Measurements from ENCODE around the gene PLEKHM3. TPM values are rescaled to one million over a fixed set of nuclear protein-coding genes. Genes with fewer than 3 reads are reported as not detected.

Gene PLEKHM3
- total and polyA plus RNA-seq, 2 experiments from 2014 or later: 4.9 to 6.6 TPM

DNA sequence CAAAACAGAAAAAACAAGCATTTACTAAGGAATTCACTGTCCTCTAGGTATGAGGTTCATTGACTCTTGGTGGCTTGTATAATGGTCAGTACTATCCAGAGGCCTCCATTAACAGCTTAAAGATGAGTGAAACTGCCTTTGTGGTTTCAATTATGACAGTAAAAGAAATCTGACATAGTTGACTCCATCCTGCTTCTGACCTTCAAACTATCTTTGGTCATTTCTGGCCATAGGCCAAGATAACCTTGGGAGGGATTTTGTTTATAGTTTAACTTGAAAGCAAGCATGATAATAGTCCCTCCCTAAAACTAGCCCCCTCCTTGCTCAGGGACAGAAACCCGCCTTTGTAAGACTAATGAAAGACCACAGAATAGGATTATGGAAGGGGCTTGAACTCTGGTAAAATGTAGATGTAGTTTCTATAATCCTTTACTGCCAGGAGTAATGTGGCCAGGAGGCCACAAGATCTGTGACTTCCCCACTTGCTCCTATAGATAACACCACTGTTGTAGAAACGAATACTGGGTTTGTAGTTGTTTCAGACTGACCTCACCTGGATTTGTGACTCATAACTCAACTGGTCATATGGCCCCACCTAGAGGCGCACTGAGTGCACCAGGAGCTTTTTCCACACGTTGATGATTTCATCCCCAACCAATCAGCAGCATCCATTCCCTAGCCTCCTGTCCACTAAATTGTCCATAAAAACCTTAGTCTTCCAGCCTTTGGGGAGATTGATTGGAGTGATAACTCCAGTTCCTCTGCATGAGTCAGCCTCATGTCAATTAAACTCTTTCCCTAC is 8.6 kb upstream of the PLEKHM3 start:
- H3K4me2 ChIP-seq (ENCODE audit: unreplicated experiment): no peak overlapping the region
- TF ChIP-seq EZH2phosphoT487 (IDR thresholded peaks at IDR 0.05; ENCODE audit: insufficient read depth, low read depth) (no peak), EZH2 (IDR thresholded peaks at IDR 0.05; ENCODE audit: insufficient read depth, poor library complexity, severe bottlenecking) (no peak)
- no peak overlapping the region for H3K4me3 ChIP-seq
- no peaks in the 10 kb centered on the region for H3K36me3 ChIP-seq (ENCODE audit: low read depth)
- H3K9me2 ChIP-seq (ENCODE audit: insufficient read depth): no peaks in the 10 kb centered on the region
- no peaks in the 10 kb centered on the region for H3K79me2 ChIP-seq (ENCODE audit: insufficient read depth)
- H3F3A ChIP-seq (ENCODE audit: insufficient read depth): no peaks in the 10 kb centered on the region
- in situ Hi-C loops (cut with MboI): loop anchor here (10.0 kb wide), 1 partner anchor 289 kb away; no protein-coding TSS in a partner anchor
- no peak overlapping the region for H3K9ac ChIP-seq
- peak; percentile 33 for DNase-seq
- H2AFZ ChIP-seq: no peak overlapping the region
- no peaks in the 10 kb centered on the region for H3K27me3 ChIP-seq (replicated peaks; ENCODE audit: insufficient read depth)
- H4K20me1 ChIP-seq (ENCODE audit: insufficient read depth): no peaks in the 10 kb centered on the region
- 49 to 65% methylated on average over 4 of the region's 4 CpGs for WGBS, 2 experiments (ENCODE audit: low coverage in 1 of 2, low lambda C conversion rate in 2 of 2, missing lambda C conversion rate in 2 of 2)
- H3K9me3 ChIP-seq (ENCODE audit: low read depth): no peaks in the 10 kb centered on the region
- H3K27ac ChIP-seq: no peak overlapping the region
- H3K4me1 ChIP-seq (ENCODE audit: insufficient read depth): no peaks in the 10 kb centered on the region; the same call in 1 of the 2 replicates

- peak overlapping the region; percentile 50 for H2AFZ ChIP-seq
- H4K20me1 ChIP-seq (ENCODE audit: insufficient read depth): no peaks in the 10 kb centered on the region
- H3K36me3 ChIP-seq (ENCODE audit: low read depth): no peaks in the 10 kb centered on the region
- no peaks in the 10 kb centered on the region for H3K79me2 ChIP-seq (ENCODE audit: insufficient read depth)
- TF ChIP-seq EZH2phosphoT487 (IDR thresholded peaks at IDR 0.05; ENCODE audit: insufficient read depth, low read depth) (no peak), EZH2 (IDR thresholded peaks at IDR 0.05; ENCODE audit: insufficient read depth, poor library complexity, severe bottlenecking) (no peak)
- no peaks in the 10 kb centered on the region; the same call in 1 of the 2 replicates for H3K4me1 ChIP-seq (ENCODE audit: insufficient read depth)
- no peaks in the 10 kb centered on the region for H3F3A ChIP-seq (ENCODE audit: insufficient read depth)
- in situ Hi-C loops (cut with MboI): loop anchor here (10.0 kb wide), 1 partner anchor 287 kb away; no protein-coding TSS in a partner anchor
- no peak overlapping the region for H3K4me2 ChIP-seq (ENCODE audit: unreplicated experiment)
- no peaks in the 10 kb centered on the region for H3K27me3 ChIP-seq (replicated peaks; ENCODE audit: insufficient read depth)
- no peak overlapping the region for H3K9ac ChIP-seq
- 40 to 46% methylated on average over 7 of the region's 7 CpGs for WGBS, 2 experiments (ENCODE audit: low coverage in 1 of 2, low lambda C conversion rate in 2 of 2, missing lambda C conversion rate in 2 of 2)
- H3K9me2 ChIP-seq (ENCODE audit: insufficient read depth): no peaks in the 10 kb centered on the region
- H3K4me3 ChIP-seq: no peak overlapping the region
- H3K9me3 ChIP-seq (ENCODE audit: low read depth): no peaks in the 10 kb centered on the region
- no peak overlapping the region for H3K27ac ChIP-seq
- DNase-seq: peak; percentile 51
Observed at GRCh38 chr2:208031608-208032019, 6.3 kb upstream of the PLEKHM3 start.

DNA sequence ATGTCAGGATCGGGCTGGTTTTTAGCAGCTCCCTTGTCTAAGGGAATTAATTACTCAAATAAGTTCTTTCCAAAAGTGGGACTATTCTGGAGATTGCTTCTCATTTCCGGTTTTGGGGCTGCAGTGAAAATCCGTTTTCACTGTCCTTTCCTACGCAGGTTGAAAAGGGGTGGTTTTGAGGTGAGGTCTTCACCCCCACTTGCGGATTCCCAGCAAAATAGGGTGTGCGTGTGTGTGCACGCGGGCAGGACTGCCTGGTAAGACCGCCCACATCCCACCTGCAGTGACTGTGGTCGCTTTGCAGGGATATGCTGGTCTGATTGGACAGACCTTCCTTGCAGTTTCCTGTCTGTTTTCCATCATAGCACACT is 472 bp upstream of the PLEKHM3 start:
- Histone ChIP-seq H3K27ac (peak overlapping the region; percentile 80), H3K9ac (peak overlapping the region; percentile 91), H3K4me2 (ENCODE audit: unreplicated experiment) (peak overlapping the region; percentile 90), H4K20me1 (ENCODE audit: insufficient read depth) (no peaks in the 10 kb centered on the region), H3K4me1 (ENCODE audit: insufficient read depth) (peaks cover 5% of the 10 kb centered on the region; the same call in 1 of the 2 replicates), H3K27me3 (replicated peaks; ENCODE audit: insufficient read depth) (no peaks in the 10 kb centered on the region), H3K36me3 (ENCODE audit: low read depth) (no peaks in the 10 kb centered on the region), H3K9me3 (ENCODE audit: low read depth) (no peaks in the 10 kb centered on the region), H3F3A (ENCODE audit: insufficient read depth) (no peaks in the 10 kb centered on the region), H3K4me3 (peak overlapping the region; percentile 96), H2AFZ (peak overlapping the region; percentile 99), H3K79me2 (ENCODE audit: insufficient read depth) (peaks cover 28% of the 10 kb centered on the region), H3K9me2 (ENCODE audit: insufficient read depth) (no peaks in the 10 kb centered on the region)
- WGBS, 2 experiments (ENCODE audit: low coverage in 1 of 2, low lambda C conversion rate in 2 of 2, missing lambda C conversion rate in 2 of 2): 17% methylated on average over 10 of the region's 10 CpGs
- no peak for DNase-seq
- TF ChIP-seq EZH2phosphoT487 (IDR thresholded peaks at IDR 0.05; ENCODE audit: insufficient read depth, low read depth) (no peak), EZH2 (IDR thresholded peaks at IDR 0.05; ENCODE audit: insufficient read depth, poor library complexity, severe bottlenecking) (no peak)
- in situ Hi-C loops (cut with MboI): no loop called here

DNA sequence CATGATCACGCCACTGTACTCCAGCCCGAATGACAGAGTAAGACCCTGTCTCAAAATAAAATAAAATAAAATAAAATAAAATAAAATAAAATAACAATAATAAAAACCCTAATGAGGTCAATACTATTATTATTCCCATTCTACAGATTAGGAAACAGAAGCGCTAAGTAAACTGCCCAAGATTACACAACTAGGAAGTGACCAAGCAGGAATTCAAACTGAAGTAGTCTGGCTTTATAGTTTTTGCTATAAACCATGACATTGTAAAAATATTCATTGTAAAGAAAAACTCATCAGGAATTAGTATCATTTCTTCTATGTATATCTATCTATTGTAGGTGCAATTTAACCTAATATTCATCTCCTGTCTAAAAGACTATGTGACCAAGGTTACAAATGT is 1.2 kb downstream of the PLEKHM3 start:
- H3K4me3 ChIP-seq: peak overlapping the region; percentile 96; the same call in 1 of the 2 replicates
- no peaks in the 10 kb centered on the region for H3K9me3 ChIP-seq (ENCODE audit: low read depth)
- WGBS, 2 experiments (ENCODE audit: low coverage in 1 of 2, low lambda C conversion rate in 2 of 2, missing lambda C conversion rate in 2 of 2): 81 to 99% methylated on average over 3 of the region's 3 CpGs
- in situ Hi-C loops (cut with MboI): no loop called here
- H3K27ac ChIP-seq: no peak overlapping the region
- H3K36me3 ChIP-seq (ENCODE audit: low read depth): no peaks in the 10 kb centered on the region
- H3K4me2 ChIP-seq (ENCODE audit: unreplicated experiment): peak overlapping the region; percentile 90
- no peak for TF ChIP-seq EZH2 (IDR thresholded peaks at IDR 0.05; ENCODE audit: insufficient read depth, poor library complexity, severe bottlenecking)
- TF ChIP-seq EZH2phosphoT487 (IDR thresholded peaks at IDR 0.05; ENCODE audit: insufficient read depth, low read depth): no peak
- peak overlapping the region; percentile 91; the same call in 1 of the 2 replicates for H3K9ac ChIP-seq
- H4K20me1 ChIP-seq (ENCODE audit: insufficient read depth): no peaks in the 10 kb centered on the region
- H3K27me3 ChIP-seq (replicated peaks; ENCODE audit: insufficient read depth): no peaks in the 10 kb centered on the region
- no peak overlapping the region for H2AFZ ChIP-seq
- peaks cover 32% of the 10 kb centered on the region for H3K79me2 ChIP-seq (ENCODE audit: insufficient read depth)
- peaks cover 5% of the 10 kb centered on the region; the same call in 1 of the 2 replicates for H3K4me1 ChIP-seq (ENCODE audit: insufficient read depth)
- no peaks in the 10 kb centered on the region for H3F3A ChIP-seq (ENCODE audit: insufficient read depth)
- DNase-seq: no peak
- no peaks in the 10 kb centered on the region for H3K9me2 ChIP-seq (ENCODE audit: insufficient read depth)
